SK-N-SH treated with all-trans-retinoic acid at 6 μM for 48 hours (cell line): Measurements from ENCODE around the gene METTL27.

Experiments
- ATAC-seq: fragments of 200-7000 bp; cut with Tn5 transposase; 3 replicates; pipeline ENCODE4 v1.9.1; 2020; ENCODE audit warnings: mild to moderate bottlenecking, moderate library complexity
- ARNTL ChIP-seq: fragments of 450-650 bp; formaldehyde crosslinking; IDR thresholded peaks from 2 replicates; pipeline ENCODE4 v1.5.0; 2020; ENCODE audit warnings: low read depth, mild to moderate bottlenecking, moderate library complexity, borderline replicate concordance
- BACH2 ChIP-seq: fragments of 250-450 bp; sonication (Bioruptor Pico); IDR thresholded peaks from 2 replicates; pipeline ENCODE4 v1.9.0; 2021; ENCODE audit warnings: mild to moderate bottlenecking, borderline replicate concordance
- CSDC2 ChIP-seq: fragments of 250-450 bp; sonication (Bioruptor Pico); IDR thresholded peaks from 2 replicates; pipeline ENCODE4 v1.5.0; 2020; ENCODE audit warnings: mild to moderate bottlenecking, moderate library complexity
- ESRRG ChIP-seq: fragments of 250-450 bp; sonication (Bioruptor Pico); IDR thresholded peaks from 2 replicates; pipeline ENCODE4 v1.6.1; 2021; ENCODE audit warnings: mild to moderate bottlenecking
- GLIS3 ChIP-seq: fragments of 250-450 bp; sonication (Bioruptor Pico); IDR thresholded peaks from 2 replicates; pipeline ENCODE4 v1.5.0; 2020; ENCODE audit warnings: mild to moderate bottlenecking, moderate library complexity
- ISL1 ChIP-seq: fragments of 250-450 bp; sonication (Bioruptor Pico); IDR thresholded peaks from 2 replicates; pipeline ENCODE4 v2.1.2; 2022; ENCODE audit warnings: mild to moderate bottlenecking, moderate library complexity
- OSR1 ChIP-seq: fragments of 250-450 bp; sonication (Bioruptor Pico); IDR thresholded peaks from 2 replicates; pipeline ENCODE4 v1.8.0; 2022; ENCODE audit warnings: moderate library complexity, mild to moderate bottlenecking, inconsistent platforms
- PPARA ChIP-seq: fragments of 250-450 bp; sonication (Bioruptor Pico); IDR thresholded peaks from 2 replicates; pipeline ENCODE4 v1.5.0; 2020; ENCODE audit warnings: mild to moderate bottlenecking, borderline replicate concordance
- RARB ChIP-seq: fragments of 250-450 bp; sonication (Bioruptor Pico); IDR thresholded peaks from 2 replicates; pipeline ENCODE4 v1.8.0; 2021; ENCODE audit warnings: mild to moderate bottlenecking, moderate library complexity
- SNAI2 ChIP-seq: fragments of 250-450 bp; sonication (Bioruptor Pico); IDR thresholded peaks from 2 replicates; pipeline ENCODE4 v1.5.0; 2020; ENCODE audit warnings: mild to moderate bottlenecking, moderate library complexity
- TOX ChIP-seq: fragments of 250-450 bp; sonication (Bioruptor Pico); IDR thresholded peaks from 2 replicates; pipeline ENCODE4 v1.8.0; 2021; ENCODE audit warnings: mild to moderate bottlenecking, moderate library complexity, borderline replicate concordance
- ZC3H10 ChIP-seq: fragments of 250-450 bp; sonication (Bioruptor Pico); IDR thresholded peaks from 2 replicates; pipeline ENCODE4 v1.5.1; 2021; ENCODE audit warnings: mild to moderate bottlenecking, moderate library complexity
- ZFP3 ChIP-seq: fragments of 250-450 bp; sonication (Bioruptor Pico); IDR thresholded peaks from 2 replicates; pipeline ENCODE4 v1.5.0; 2020; ENCODE audit warnings: mild to moderate bottlenecking, moderate library complexity
- ZFP30 ChIP-seq: fragments of 450-650 bp; formaldehyde crosslinking; IDR thresholded peaks from 2 replicates; pipeline ENCODE4 v1.5.0; 2022; ENCODE audit warnings: mild to moderate bottlenecking, moderate library complexity
- ZNF565 ChIP-seq: fragments of 450-650 bp; formaldehyde crosslinking; conservative IDR thresholded peaks from 2 replicates; pipeline ENCODE4 v1.5.0; 2020; ENCODE audit warnings: low read depth, mild to moderate bottlenecking, moderate library complexity
- ZNF70 ChIP-seq: fragments of 450-650 bp; formaldehyde crosslinking; IDR thresholded peaks from 2 replicates; pipeline ENCODE4 v1.5.0; 2020; ENCODE audit warnings: mild to moderate bottlenecking, moderate library complexity
- ZNF8 ChIP-seq: fragments of 450-650 bp; formaldehyde crosslinking; IDR thresholded peaks from 2 replicates; pipeline ENCODE4 v1.5.0; 2020; ENCODE audit warnings: mild to moderate bottlenecking, moderate library complexity
- TF ChIP-seq, protein P1 (sequence below): fragments of 250-450 bp; sonication (Bioruptor Pico); IDR thresholded peaks from 2 replicates; pipeline ENCODE4 v1.5.0; 2020; ENCODE audit warnings: mild to moderate bottlenecking, moderate library complexity
- TF ChIP-seq, protein P2 (sequence below): fragments of 250-450 bp; sonication (Bioruptor Pico); IDR thresholded peaks from 2 replicates; pipeline ENCODE4 v1.5.1; 2020; ENCODE audit warnings: low read depth, mild to moderate bottlenecking, moderate library complexity
- TF ChIP-seq, protein P3 (sequence below): fragments of 250-450 bp; sonication (Bioruptor Pico); IDR thresholded peaks from 2 replicates; pipeline ENCODE4 v1.8.0; 2021; ENCODE audit warnings: low read depth, mild to moderate bottlenecking, moderate library complexity, borderline replicate concordance
- TF ChIP-seq, protein P4 (sequence below): fragments of 250-450 bp; sonication (Bioruptor Pico); IDR thresholded peaks from 2 replicates; pipeline ENCODE4 v1.8.0; 2020; ENCODE audit warnings: mild to moderate bottlenecking, moderate library complexity, borderline replicate concordance
- TF ChIP-seq, protein P5 (sequence below): fragments of 250-450 bp; sonication (Bioruptor Pico); IDR thresholded peaks from 2 replicates; pipeline ENCODE4 v1.5.1; 2021; ENCODE audit warnings: mild to moderate bottlenecking, moderate library complexity

The METTL27 gene

DNA sequence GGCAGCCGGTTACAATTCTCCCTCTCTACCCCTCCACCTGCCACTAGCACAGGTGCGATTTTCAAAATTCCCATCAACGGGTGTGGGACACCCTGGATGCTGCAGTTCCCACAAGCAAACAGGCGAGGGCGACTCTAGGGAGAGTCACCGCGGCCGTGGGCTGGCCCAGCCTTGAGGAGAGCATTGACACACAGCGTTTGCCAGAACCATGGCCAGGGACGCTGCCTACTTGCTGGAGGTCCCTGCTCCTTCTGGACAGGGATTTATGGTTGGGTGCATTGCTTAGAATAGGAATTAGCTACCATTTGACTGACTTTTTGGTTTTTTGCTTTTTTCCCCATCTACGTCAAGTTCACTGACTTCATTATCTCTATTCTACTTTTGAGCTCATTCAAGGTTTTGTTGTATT is 30.6 kb downstream of the METTL27 start:
- peak; percentile 96 for ATAC-seq
- TF ChIP-seq TOX (CRISPR knock-in tag): no peak
- no peak for TF ChIP-seq ZFP3 (CRISPR knock-in tag)
- no peak for TF ChIP-seq SNAI2
- TF ChIP-seq ARNTL: no peak
- TF ChIP-seq, protein P1, sequence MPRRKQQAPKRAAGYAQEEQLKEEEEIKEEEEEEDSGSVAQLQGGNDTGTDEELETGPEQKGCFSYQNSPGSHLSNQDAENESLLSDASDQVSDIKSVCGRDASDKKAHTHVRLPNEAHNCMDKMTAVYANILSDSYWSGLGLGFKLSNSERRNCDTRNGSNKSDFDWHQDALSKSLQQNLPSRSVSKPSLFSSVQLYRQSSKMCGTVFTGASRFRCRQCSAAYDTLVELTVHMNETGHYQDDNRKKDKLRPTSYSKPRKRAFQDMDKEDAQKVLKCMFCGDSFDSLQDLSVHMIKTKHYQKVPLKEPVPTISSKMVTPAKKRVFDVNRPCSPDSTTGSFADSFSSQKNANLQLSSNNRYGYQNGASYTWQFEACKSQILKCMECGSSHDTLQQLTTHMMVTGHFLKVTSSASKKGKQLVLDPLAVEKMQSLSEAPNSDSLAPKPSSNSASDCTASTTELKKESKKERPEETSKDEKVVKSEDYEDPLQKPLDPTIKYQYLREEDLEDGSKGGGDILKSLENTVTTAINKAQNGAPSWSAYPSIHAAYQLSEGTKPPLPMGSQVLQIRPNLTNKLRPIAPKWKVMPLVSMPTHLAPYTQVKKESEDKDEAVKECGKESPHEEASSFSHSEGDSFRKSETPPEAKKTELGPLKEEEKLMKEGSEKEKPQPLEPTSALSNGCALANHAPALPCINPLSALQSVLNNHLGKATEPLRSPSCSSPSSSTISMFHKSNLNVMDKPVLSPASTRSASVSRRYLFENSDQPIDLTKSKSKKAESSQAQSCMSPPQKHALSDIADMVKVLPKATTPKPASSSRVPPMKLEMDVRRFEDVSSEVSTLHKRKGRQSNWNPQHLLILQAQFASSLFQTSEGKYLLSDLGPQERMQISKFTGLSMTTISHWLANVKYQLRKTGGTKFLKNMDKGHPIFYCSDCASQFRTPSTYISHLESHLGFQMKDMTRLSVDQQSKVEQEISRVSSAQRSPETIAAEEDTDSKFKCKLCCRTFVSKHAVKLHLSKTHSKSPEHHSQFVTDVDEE (CRISPR knock-in tag): no peak

DNA sequence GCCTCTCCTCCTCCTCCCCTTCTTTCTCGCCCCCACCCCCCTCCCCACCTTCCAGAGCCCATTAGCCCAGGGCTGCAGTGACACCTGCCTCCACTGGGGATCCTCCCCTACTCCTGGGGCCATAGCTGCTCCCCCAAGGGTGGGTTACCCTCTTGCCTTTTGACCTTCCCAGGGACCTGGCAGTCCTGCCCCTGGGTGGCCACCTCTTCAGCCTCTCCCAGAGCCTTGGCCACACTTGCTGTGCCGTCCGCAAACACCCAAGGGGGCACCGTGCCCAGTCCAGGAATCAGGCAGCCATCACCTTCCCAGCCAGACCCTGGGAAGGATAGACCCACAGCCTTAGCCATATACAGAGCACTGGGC is 31.3 kb downstream of the METTL27 start:
- no peak for TF ChIP-seq PPARA (CRISPR knock-in tag)
- TF ChIP-seq, protein P2, sequence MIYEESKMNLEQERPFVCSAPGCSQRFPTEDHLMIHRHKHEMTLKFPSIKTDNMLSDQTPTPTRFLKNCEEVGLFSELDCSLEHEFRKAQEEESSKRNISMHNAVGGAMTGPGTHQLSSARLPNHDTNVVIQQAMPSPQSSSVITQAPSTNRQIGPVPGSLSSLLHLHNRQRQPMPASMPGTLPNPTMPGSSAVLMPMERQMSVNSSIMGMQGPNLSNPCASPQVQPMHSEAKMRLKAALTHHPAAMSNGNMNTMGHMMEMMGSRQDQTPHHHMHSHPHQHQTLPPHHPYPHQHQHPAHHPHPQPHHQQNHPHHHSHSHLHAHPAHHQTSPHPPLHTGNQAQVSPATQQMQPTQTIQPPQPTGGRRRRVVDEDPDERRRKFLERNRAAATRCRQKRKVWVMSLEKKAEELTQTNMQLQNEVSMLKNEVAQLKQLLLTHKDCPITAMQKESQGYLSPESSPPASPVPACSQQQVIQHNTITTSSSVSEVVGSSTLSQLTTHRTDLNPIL: no peak
- TF ChIP-seq ZFP30 (CRISPR knock-in tag): no peak
- no peak for TF ChIP-seq GLIS3 (CRISPR knock-in tag)
- TF ChIP-seq ESRRG (CRISPR knock-in tag): no peak
- TF ChIP-seq, protein P1 (CRISPR knock-in tag): no peak
- TF ChIP-seq, protein P3, sequence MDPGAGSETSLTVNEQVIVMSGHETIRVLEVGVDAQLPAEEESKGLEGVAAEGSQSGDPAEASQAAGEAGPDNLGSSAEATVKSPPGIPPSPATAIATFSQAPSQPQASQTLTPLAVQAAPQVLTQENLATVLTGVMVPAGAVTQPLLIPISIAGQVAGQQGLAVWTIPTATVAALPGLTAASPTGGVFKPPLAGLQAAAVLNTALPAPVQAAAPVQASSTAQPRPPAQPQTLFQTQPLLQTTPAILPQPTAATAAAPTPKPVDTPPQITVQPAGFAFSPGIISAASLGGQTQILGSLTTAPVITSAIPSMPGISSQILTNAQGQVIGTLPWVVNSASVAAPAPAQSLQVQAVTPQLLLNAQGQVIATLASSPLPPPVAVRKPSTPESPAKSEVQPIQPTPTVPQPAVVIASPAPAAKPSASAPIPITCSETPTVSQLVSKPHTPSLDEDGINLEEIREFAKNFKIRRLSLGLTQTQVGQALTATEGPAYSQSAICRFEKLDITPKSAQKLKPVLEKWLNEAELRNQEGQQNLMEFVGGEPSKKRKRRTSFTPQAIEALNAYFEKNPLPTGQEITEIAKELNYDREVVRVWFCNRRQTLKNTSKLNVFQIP: no peak
- TF ChIP-seq ZNF565 (CRISPR knock-in tag): no peak
- TF ChIP-seq OSR1 (CRISPR knock-in tag): no peak
- no peak for TF ChIP-seq BACH2 (CRISPR knock-in tag)
- TF ChIP-seq ZNF8: no peak
- TF ChIP-seq SNAI2: no peak
- no peak for TF ChIP-seq ZFP3 (CRISPR knock-in tag)
- TF ChIP-seq ISL1 (CRISPR knock-in tag): no peak
- no peak for TF ChIP-seq ZNF70 (CRISPR knock-in tag)
- TF ChIP-seq CSDC2 (CRISPR knock-in tag): no peak
- TF ChIP-seq, protein P4, sequence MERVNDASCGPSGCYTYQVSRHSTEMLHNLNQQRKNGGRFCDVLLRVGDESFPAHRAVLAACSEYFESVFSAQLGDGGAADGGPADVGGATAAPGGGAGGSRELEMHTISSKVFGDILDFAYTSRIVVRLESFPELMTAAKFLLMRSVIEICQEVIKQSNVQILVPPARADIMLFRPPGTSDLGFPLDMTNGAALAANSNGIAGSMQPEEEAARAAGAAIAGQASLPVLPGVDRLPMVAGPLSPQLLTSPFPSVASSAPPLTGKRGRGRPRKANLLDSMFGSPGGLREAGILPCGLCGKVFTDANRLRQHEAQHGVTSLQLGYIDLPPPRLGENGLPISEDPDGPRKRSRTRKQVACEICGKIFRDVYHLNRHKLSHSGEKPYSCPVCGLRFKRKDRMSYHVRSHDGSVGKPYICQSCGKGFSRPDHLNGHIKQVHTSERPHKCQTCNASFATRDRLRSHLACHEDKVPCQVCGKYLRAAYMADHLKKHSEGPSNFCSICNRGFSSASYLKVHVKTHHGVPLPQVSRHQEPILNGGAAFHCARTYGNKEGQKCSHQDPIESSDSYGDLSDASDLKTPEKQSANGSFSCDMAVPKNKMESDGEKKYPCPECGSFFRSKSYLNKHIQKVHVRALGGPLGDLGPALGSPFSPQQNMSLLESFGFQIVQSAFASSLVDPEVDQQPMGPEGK: no peak
- no peak for TF ChIP-seq ZC3H10 (CRISPR knock-in tag)
- peak; percentile 13; the same call in 1 of the 3 replicates for ATAC-seq

DNA sequence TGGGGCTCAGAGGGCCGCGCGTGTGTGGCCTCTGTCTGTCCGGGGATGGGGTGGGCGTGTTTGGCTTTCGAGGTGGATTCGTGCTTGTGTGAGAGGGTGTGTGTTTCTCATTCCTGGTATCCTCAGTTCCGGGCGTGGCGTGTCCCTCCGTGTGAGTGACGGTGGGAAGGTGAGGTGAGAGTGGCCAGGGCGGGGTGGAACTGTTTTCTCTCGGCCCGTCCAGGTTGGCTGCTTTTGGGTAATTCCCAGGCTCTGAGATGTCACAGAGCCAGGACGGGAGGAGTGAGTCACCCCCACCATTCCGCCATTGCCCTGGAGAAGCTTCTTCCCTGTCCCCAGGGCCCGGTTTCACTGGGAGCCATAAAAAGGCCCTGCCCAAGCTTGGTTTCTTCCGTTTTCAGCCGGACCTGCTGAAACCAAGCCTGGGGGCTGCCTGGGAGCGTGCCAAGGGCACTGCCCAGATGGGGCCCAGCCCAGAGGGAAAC is 32.8 kb downstream of the METTL27 start:
- no peak for TF ChIP-seq BACH2 (CRISPR knock-in tag)
- TF ChIP-seq, protein P1 (CRISPR knock-in tag): no peak
- TF ChIP-seq TOX (CRISPR knock-in tag): no peak
- no peak for TF ChIP-seq ZFP3 (CRISPR knock-in tag)
- no peak for TF ChIP-seq ISL1 (CRISPR knock-in tag)
- TF ChIP-seq, protein P5, sequence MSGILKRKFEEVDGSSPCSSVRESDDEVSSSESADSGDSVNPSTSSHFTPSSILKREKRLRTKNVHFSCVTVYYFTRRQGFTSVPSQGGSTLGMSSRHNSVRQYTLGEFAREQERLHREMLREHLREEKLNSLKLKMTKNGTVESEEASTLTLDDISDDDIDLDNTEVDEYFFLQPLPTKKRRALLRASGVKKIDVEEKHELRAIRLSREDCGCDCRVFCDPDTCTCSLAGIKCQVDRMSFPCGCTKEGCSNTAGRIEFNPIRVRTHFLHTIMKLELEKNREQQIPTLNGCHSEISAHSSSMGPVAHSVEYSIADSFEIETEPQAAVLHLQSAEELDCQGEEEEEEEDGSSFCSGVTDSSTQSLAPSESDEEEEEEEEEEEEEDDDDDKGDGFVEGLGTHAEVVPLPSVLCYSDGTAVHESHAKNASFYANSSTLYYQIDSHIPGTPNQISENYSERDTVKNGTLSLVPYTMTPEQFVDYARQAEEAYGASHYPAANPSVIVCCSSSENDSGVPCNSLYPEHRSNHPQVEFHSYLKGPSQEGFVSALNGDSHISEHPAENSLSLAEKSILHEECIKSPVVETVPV (CRISPR knock-in tag): no peak
- TF ChIP-seq OSR1 (CRISPR knock-in tag): no peak
- TF ChIP-seq ZC3H10 (CRISPR knock-in tag): no peak
- no peak for TF ChIP-seq RARB (CRISPR knock-in tag)
- TF ChIP-seq PPARA (CRISPR knock-in tag): no peak
- TF ChIP-seq, all 23 proteins: peak for 0
- ATAC-seq: no peak
